Loucy (cell line): Measurements from ENCODE around the gene SND1.

Source experiments
- EZH2phosphoT487 ChIP-seq: fragments of 200-600 bp; IDR thresholded peaks from 2 replicates; pipeline ENCODE4 v1.6.1; 2018; ENCODE audit warnings: antibody characterized with exemption, mild to moderate bottlenecking, moderate library complexity, borderline replicate concordance
- TF ChIP-seq, protein P1 (sequence below): fragments of 200-600 bp; sonication (generic); conservative IDR thresholded peaks from 2 replicates; pipeline ENCODE4 v1.5.1; 2014; ENCODE audit warnings: mild to moderate bottlenecking, antibody characterized with exemption, low read length

DNA sequence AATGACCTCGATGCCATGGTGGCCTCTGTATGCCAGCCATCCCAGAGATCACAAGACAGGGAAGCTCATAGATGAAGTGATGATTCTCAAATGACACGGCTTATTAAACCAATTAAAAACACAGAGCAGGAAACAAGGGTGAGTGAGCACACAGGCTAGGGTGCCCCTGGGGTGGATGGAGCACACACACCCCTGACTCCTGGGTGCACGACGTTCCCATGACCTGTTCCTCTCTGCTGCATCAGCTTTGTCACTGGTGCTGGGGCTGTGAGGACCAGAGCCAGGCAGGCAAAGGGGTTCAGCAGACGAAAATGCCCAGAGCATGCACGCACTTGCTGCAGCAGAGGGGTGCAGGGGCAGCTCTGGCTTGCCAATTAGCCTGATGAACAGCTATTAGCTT lies 465.7 kb downstream of the SND1 start:
- TF ChIP-seq, protein P1, sequence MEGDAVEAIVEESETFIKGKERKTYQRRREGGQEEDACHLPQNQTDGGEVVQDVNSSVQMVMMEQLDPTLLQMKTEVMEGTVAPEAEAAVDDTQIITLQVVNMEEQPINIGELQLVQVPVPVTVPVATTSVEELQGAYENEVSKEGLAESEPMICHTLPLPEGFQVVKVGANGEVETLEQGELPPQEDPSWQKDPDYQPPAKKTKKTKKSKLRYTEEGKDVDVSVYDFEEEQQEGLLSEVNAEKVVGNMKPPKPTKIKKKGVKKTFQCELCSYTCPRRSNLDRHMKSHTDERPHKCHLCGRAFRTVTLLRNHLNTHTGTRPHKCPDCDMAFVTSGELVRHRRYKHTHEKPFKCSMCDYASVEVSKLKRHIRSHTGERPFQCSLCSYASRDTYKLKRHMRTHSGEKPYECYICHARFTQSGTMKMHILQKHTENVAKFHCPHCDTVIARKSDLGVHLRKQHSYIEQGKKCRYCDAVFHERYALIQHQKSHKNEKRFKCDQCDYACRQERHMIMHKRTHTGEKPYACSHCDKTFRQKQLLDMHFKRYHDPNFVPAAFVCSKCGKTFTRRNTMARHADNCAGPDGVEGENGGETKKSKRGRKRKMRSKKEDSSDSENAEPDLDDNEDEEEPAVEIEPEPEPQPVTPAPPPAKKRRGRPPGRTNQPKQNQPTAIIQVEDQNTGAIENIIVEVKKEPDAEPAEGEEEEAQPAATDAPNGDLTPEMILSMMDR: no peak
- TF ChIP-seq EZH2phosphoT487: no peak
